HG03520 (cell line): ENCODE data around the gene LIPN.
"Not testable (repeated sequence)": the region's sequence is repeated elsewhere in the genome, so short reads cannot be mapped to it uniquely, and the experiment has no call there.

Experiments
- ATAC-seq: cut with Tn5 transposase; IDR thresholded peaks from one replicate; pipeline ENCODE4 v1.9.1; 2021; ENCODE audit warnings: mild to moderate bottlenecking, moderate library complexity; ENCODE audit not compliant: unreplicated experiment

Gene LIPN

GRCh38 chr10:88759366-88760101 is at the start of gene LIPN:
Gene LIPN (plus strand): TSS chr10:88760020. CDS start chr10:88761406, 1,386 bp downstream.
- ATAC-seq, result no peak

GRCh38 chr10:88715517-88715916 is 44.3 kb upstream of the LIPN start:
- no peak for ATAC-seq

- ATAC-seq, result no peak
These were observed 38.4 kb upstream of the LIPN start for GRCh38 chr10:88721392-88721791.

- ATAC-seq, result no peak
These were observed 34.0 kb upstream of the LIPN start for GRCh38 chr10:88725798-88726197.

- no peak for ATAC-seq
These were observed 31.6 kb upstream of the LIPN start for GRCh38 chr10:88728107-88728763.

GRCh38 chr10:88730864-88731263 is 29.0 kb upstream of the LIPN start:
- no peak for ATAC-seq

- ATAC-seq, result no peak
These were observed 28.5 kb upstream of the LIPN start for GRCh38 chr10:88731296-88731695.

GRCh38 chr10:88733215-88733614 is 26.6 kb upstream of the LIPN start:
- ATAC-seq, result no peak

GRCh38 chr10:88735661-88736060 is 24.2 kb upstream of the LIPN start:
- ATAC-seq, result no peak

- ATAC-seq, result not testable (repeated sequence)
These were observed 17.9 kb upstream of the LIPN start for GRCh38 chr10:88741921-88742320.

GRCh38 chr10:88742448-88742847 is 17.4 kb upstream of the LIPN start:
- ATAC-seq, result no peak

- ATAC-seq, result no peak
These were observed 15.8 kb upstream of the LIPN start for GRCh38 chr10:88744002-88744401.

GRCh38 chr10:88745633-88746032 is 14.2 kb upstream of the LIPN start:
- ATAC-seq, result no peak

- ATAC-seq, result no peak
These were observed 5.5 kb upstream of the LIPN start for GRCh38 chr10:88754287-88754686.

GRCh38 chr10:88755753-88756152 is 4.1 kb upstream of the LIPN start:
- ATAC-seq, result no peak

GRCh38 chr10:88756660-88757059 is 3.2 kb upstream of the LIPN start:
- ATAC-seq, result no peak

- no peak for ATAC-seq
These were observed 3.1 kb downstream of the LIPN start for GRCh38 chr10:88762906-88763305.

GRCh38 chr10:88763441-88763840 is 3.6 kb downstream of the LIPN start:
- no peak for ATAC-seq

GRCh38 chr10:88764110-88764509 is 4.3 kb downstream of the LIPN start:
- no peak for ATAC-seq

GRCh38 chr10:88765816-88766215 is 6.0 kb downstream of the LIPN start:
- no peak for ATAC-seq

GRCh38 chr10:88769384-88769783 is 9.6 kb downstream of the LIPN start:
- no peak for ATAC-seq

- no peak for ATAC-seq
These were observed 21.4 kb downstream of the LIPN start for GRCh38 chr10:88781206-88781605.

- ATAC-seq, result no peak
These were observed 22.4 kb downstream of the LIPN start for GRCh38 chr10:88782222-88782621.
